Measurements from ENCODE around the gene SPRY1. TPM values are rescaled to one million over a fixed set of nuclear protein-coding genes. Genes with fewer than 3 reads are reported as not detected.

The SPRY1 gene
- total RNA-seq, 4 donors from 2014 or later, result 22.1 to 47.2 (median 33.7) TPM

DNA sequence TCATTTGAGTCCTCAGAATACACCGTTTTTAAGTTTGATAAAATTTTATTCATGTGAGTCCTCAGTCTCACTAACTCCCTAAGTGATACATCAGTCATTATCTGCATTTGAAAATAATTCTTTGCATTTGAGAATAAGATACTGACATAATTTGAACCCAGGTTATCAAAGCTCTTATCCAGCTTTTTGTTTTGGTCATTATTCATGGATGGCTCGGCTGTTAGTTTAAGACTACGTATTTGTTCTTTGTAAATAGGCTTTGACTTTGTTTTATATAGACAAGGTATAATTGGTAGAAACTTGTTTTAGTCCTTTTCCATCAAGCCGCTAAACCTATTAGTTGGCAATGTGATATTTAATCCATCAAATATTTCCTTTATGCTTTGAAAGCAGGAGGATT is 7.9 kb downstream of the SPRY1 start:
- peak overlapping the region; percentile 15 to 95 (median 38) for H3K27ac ChIP-seq
- in situ Hi-C loops (cut with MboI; ENCODE audit: low pct_ligation_motif_present in 1 of 4, low pct_unique_long_range_greater_than_20kb in 1 of 4, low sequenced_read_pairs in 3 of 4) (no loop called here), intact Hi-C loops (cut with DNase I; ENCODE audit: low total_unique reads) (no loop called here)
- no peak for DNase-seq
- peak overlapping the region in 1 of 4 donors; percentile 14 for H3K4me3 ChIP-seq
- TF ChIP-seq POLR2AphosphoS5 (IDR thresholded peaks at IDR 0.05), result no peak
- TF ChIP-seq, protein P1, sequence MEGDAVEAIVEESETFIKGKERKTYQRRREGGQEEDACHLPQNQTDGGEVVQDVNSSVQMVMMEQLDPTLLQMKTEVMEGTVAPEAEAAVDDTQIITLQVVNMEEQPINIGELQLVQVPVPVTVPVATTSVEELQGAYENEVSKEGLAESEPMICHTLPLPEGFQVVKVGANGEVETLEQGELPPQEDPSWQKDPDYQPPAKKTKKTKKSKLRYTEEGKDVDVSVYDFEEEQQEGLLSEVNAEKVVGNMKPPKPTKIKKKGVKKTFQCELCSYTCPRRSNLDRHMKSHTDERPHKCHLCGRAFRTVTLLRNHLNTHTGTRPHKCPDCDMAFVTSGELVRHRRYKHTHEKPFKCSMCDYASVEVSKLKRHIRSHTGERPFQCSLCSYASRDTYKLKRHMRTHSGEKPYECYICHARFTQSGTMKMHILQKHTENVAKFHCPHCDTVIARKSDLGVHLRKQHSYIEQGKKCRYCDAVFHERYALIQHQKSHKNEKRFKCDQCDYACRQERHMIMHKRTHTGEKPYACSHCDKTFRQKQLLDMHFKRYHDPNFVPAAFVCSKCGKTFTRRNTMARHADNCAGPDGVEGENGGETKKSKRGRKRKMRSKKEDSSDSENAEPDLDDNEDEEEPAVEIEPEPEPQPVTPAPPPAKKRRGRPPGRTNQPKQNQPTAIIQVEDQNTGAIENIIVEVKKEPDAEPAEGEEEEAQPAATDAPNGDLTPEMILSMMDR (IDR thresholded peaks at IDR 0.05), result no peak
- no peak for TF ChIP-seq POLR2A (IDR thresholded peaks at IDR 0.05)
- no peak for TF ChIP-seq EP300 (IDR thresholded peaks at IDR 0.05; ENCODE audit: low read depth)
- H3K4me1 ChIP-seq, result peaks cover 0 to 51% (median 4%) of the 10 kb centered on the region in 4 donors
- H3K36me3 ChIP-seq, result peaks cover 0 to 18% (median 3%) of the 10 kb centered on the region in 4 donors
- no peaks in the 10 kb centered on the region for H3K9me3 ChIP-seq
- no peaks in the 10 kb centered on the region for H3K27me3 ChIP-seq
- 73 to 86% methylated on average over 4 of the region's 4 CpGs for WGBS, 2 donors (ENCODE audit: low coverage in 1 of 2)

DNA sequence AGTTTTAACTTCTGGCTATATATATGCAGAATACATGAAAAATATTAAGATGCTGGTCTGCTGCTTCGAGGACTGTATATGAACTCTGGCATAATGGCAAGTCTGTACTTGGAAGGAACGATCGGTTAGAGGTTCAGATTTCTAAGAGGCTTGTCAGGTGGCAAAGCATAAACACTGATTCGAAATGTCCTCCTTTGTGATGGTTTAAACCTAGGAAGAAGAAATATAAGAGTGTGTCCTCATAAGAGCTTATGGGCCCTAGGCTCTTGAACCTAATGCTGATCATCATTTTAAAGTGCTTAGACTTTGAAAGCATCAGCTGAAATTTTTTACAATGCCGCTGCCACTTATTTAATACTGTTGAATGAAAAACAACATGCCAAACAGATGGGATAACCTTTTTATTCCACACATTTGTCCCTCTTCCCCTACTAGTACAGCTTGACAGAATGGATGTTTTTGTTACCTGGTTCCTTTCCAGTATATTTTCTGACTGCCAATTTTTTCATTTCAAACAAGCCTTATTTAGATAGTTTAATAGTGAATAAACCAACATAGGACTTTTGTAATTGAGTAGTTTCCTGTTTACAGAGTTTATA is 8.8 kb downstream of the SPRY1 start:
- Histone ChIP-seq H3K4me1 (peaks cover 0 to 48% (median 4%) of the 10 kb centered on the region in 4 donors), H3K4me3 (no peak overlapping the region), H3K27me3 (no peaks in the 10 kb centered on the region), H3K9me3 (no peaks in the 10 kb centered on the region), H3K27ac (peak overlapping the region; percentile 15 to 95 (median 38)), H3K36me3 (peaks cover 0 to 18% (median 3%) of the 10 kb centered on the region in 4 donors)
- TF ChIP-seq EP300 (IDR thresholded peaks at IDR 0.05; ENCODE audit: low read depth) (no peak), POLR2AphosphoS5 (IDR thresholded peaks at IDR 0.05) (no peak), POLR2A (IDR thresholded peaks at IDR 0.05) (no peak)
- TF ChIP-seq, protein P1 (IDR thresholded peaks at IDR 0.05), result no peak
- intact Hi-C loops (cut with DNase I; ENCODE audit: low total_unique reads) (no loop called here), in situ Hi-C loops (cut with MboI; ENCODE audit: low pct_ligation_motif_present in 1 of 4, low pct_unique_long_range_greater_than_20kb in 1 of 4, low sequenced_read_pairs in 3 of 4) (no loop called here)
- no peak for DNase-seq
- 56 to 69% methylated on average over 5 of the region's 5 CpGs for WGBS, 2 donors (ENCODE audit: low coverage in 1 of 2)

DNA sequence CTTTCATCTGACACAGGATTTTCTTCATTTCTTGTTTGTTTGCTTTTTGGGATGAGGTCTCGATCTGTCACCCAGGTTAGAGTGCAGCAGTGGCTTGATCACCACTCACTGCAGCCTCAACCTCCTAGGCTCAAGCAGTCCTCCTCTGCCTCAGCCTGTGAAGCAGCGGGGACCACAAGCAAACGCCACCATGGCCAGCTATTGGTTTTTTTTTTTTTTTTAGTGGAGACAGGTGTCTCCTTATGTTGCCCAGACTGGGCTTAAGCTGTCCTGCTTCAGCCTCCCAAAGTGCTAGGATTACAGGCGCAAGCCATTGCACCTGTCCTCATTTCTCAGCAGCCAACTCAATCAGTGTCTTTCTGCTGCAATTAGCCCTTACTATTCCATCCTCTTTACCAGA is 10.3 kb downstream of the SPRY1 start:
- H3K36me3 ChIP-seq, result peaks cover 0 to 18% (median 3%) of the 10 kb centered on the region in 4 donors
- peaks cover 0 to 45% (median 6%) of the 10 kb centered on the region in 4 donors for H3K4me1 ChIP-seq
- H3K9me3 ChIP-seq, result no peaks in the 10 kb centered on the region
- 77 to 79% methylated on average over 4 of the region's 4 CpGs for WGBS, 2 donors (ENCODE audit: low coverage in 1 of 2)
- intact Hi-C loops (cut with DNase I; ENCODE audit: low total_unique reads), result no loop called here
- DNase-seq, result no peak
- peak overlapping the region in 1 of 4 donors; percentile 35 for H3K27ac ChIP-seq
- H3K4me3 ChIP-seq, result no peak overlapping the region
- TF ChIP-seq, protein P1 (IDR thresholded peaks at IDR 0.05), result no peak
- no peak for TF ChIP-seq EP300 (IDR thresholded peaks at IDR 0.05; ENCODE audit: low read depth)
- no peak for TF ChIP-seq POLR2A (IDR thresholded peaks at IDR 0.05)
- TF ChIP-seq POLR2AphosphoS5 (IDR thresholded peaks at IDR 0.05), result no peak
- in situ Hi-C loops (cut with MboI; ENCODE audit: low pct_ligation_motif_present in 1 of 4, low pct_unique_long_range_greater_than_20kb in 1 of 4, low sequenced_read_pairs in 3 of 4), result no loop called here
- no peaks in the 10 kb centered on the region for H3K27me3 ChIP-seq

DNA sequence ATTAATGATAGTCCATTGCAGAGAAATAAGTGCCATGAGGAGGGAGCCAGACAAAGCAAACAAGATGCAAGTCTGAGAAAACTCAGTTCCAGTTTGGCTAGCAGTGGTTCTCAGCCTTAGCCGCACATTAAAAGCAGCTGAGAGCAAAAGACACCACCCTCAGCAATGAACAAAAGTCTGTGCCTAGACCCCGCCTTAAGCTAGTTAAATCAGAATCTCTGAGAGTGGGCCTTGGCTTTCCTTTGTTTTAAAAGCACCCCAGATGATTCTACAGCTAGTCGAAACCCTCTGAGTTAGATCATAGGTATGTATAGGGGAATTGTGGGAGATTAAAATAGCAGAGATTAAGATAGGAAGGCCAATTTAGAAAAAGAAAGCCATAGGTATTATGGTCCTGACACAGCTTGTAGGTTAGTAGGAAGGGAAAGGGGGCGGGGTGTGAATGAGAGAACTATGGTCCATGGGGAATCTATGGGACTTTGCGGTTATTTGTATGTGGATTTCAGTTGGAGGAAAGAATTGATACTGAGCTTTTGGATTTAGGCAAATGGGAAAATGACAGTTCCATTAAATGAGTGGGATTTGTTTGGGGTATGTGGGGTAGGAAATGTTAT is 12.0 kb downstream of the SPRY1 start:
- intact Hi-C loops (cut with DNase I; ENCODE audit: low total_unique reads), result no loop called here
- Histone ChIP-seq H3K27ac (peak overlapping the region; percentile 4 to 21 (median 14)), H3K4me3 (no peak overlapping the region), H3K9me3 (no peaks in the 10 kb centered on the region), H3K27me3 (no peaks in the 10 kb centered on the region), H3K4me1 (peaks cover 10 to 52% (median 17%) of the 10 kb centered on the region in 4 donors), H3K36me3 (peaks cover 0 to 7% (median 0%) of the 10 kb centered on the region in 4 donors)
- TF ChIP-seq POLR2AphosphoS5 (IDR thresholded peaks at IDR 0.05) (no peak), POLR2A (IDR thresholded peaks at IDR 0.05) (no peak), EP300 (IDR thresholded peaks at IDR 0.05; ENCODE audit: low read depth) (no peak)
- TF ChIP-seq, protein P1 (IDR thresholded peaks at IDR 0.05), result no peak
- 82 to 83% methylated on average over 4 to 5 of the region's 5 CpGs for WGBS, 2 donors (ENCODE audit: low coverage in 1 of 2)
- no peak for DNase-seq
- in situ Hi-C loops (cut with MboI; ENCODE audit: low pct_ligation_motif_present in 1 of 4, low pct_unique_long_range_greater_than_20kb in 1 of 4, low sequenced_read_pairs in 3 of 4), result no loop called here
